K562 (cell line): ENCODE results near the gene SDF4. TPM values are rescaled to one million over a fixed set of nuclear protein-coding genes. Genes with fewer than 3 reads are reported as not detected.

ENCODE experiments used
- ARID3A ChIP-seq: IDR thresholded peaks from 2 replicates; pipeline ENCODE4 v1.6.1; 2012; ENCODE audit warnings: low read depth, low read length, improper control_type of control experiment, borderline replicate concordance
- COPS2 ChIP-seq: fragments of 450-650 bp; conservative IDR thresholded peaks from 2 replicates; pipeline ENCODE4 v1.6.1; 2016; ENCODE audit warnings: mild to moderate bottlenecking, moderate library complexity
- E2F6 ChIP-seq, 2 experiments: IDR thresholded peaks; 2 replicates each; pipeline ENCODE4 v1.6.1; 2011; ENCODE audit warnings: borderline replicate concordance in 1 of 2, control low read depth in 1 of 2, low read depth in 1 of 2, low read length in 1 of 2, mild to moderate bottlenecking in 1 of 2, mixed read lengths in 1 of 2, moderate library complexity in 1 of 2; ENCODE audit not compliant: insufficient read depth in 1 of 2, insufficient read length in 1 of 2, poor library complexity in 1 of 2, severe bottlenecking in 1 of 2; ENCODE audit errors: extremely low read depth in 1 of 2
- HIVEP1 ChIP-seq: fragments of 250-450 bp; sonication (Bioruptor Pico); IDR thresholded peaks from 2 replicates; pipeline ENCODE4 v1.4.0; 2020; ENCODE audit warnings: mild to moderate bottlenecking
- JUN ChIP-seq, 2 experiments: sonication (generic) in 1 of 2; formaldehyde crosslinking in 1 of 2; IDR thresholded peaks; 2 replicates each; pipeline versions ENCODE4 v1.6.1 to v1.8.0; 2012 to 2022; ENCODE audit warnings: borderline replicate concordance in 2 of 2, mild to moderate bottlenecking in 2 of 2, improper control_type of control experiment in 1 of 2, low read depth in 1 of 2, low read length in 1 of 2, missing genetic modification reagents in 1 of 2
- KDM5B ChIP-seq: fragments of 200-600 bp; sonication (generic); IDR thresholded peaks from 2 replicates; pipeline ENCODE4 v1.6.1; 2012; ENCODE audit warnings: low read depth, mild to moderate bottlenecking, moderate library complexity, low read length, control low read depth, inconsistent platforms; ENCODE audit not compliant: insufficient replicate concordance
- NR2C1 ChIP-seq, 2 experiments: fragments of 450-650 bp; IDR thresholded peaks; 2 replicates each; pipeline ENCODE4 v1.6.1; 2017; ENCODE audit warnings: mild to moderate bottlenecking in 2 of 2, antibody characterized with exemption in 1 of 2, inconsistent platforms in 1 of 2, missing compliant biosample characterization in 1 of 2, missing genetic modification characterization in 1 of 2
- NUFIP1 ChIP-seq: fragments of 450-650 bp; IDR thresholded peaks from 2 replicates; pipeline ENCODE4 v1.6.1; 2018; ENCODE audit not compliant: partially characterized antibody
- PTRF ChIP-seq: fragments of 450-650 bp; IDR thresholded peaks from 2 replicates; pipeline ENCODE4 v1.6.1; 2016; ENCODE audit warnings: mild to moderate bottlenecking, missing genetic modification characterization, missing compliant biosample characterization
- PTTG1 ChIP-seq: fragments of 450-650 bp; IDR thresholded peaks from 2 replicates; pipeline ENCODE4 v1.6.1; 2016; ENCODE audit warnings: low read depth, mild to moderate bottlenecking, missing genetic modification characterization, missing compliant biosample characterization
- SMC3 ChIP-seq: conservative IDR thresholded peaks from 2 replicates; pipeline ENCODE4 v1.6.1; 2011; ENCODE audit warnings: low read depth, low read length, improper control_type of control experiment; ENCODE audit not compliant: insufficient read depth
- TARDBP ChIP-seq: fragments of 450-650 bp; IDR thresholded peaks from 2 replicates; pipeline ENCODE4 v1.6.1; 2016
- polyA plus RNA-seq, 8 experiments: library from polyadenylated mRNA; depleted of rRNA in 4 of 8; stranded (reverse) in 5 of 8; unstranded in 3 of 8; fragments of >200 nt; fragmentation: Nextera tagmentation in 2 of 8; fragmentation: Illumina TruSeq in 1 of 8; extraction: Ambion mirVana in 2 of 8; extraction: Trizol in 1 of 8; gene quantifications; 2 replicates each; pipeline versions ENCODE4 v1.2.1 to v1.2.3, GENCODE V29; 2011 to 2014; ENCODE audit warnings: inconsistent platforms in 1 of 8, missing spikeins in 1 of 8
- total RNA-seq, 7 experiments: library from RNA; depleted of rRNA in 6 of 7; stranded (reverse); fragments of >200 nt in 6 of 7; fragmentation: Illumina TruSeq in 2 of 7; extraction: Trizol in 2 of 7; gene quantifications; 2 replicates each; pipeline versions ENCODE4 v1.2.1 to v1.2.3, GENCODE V29; 2011 to 2021; ENCODE audit warnings: low replicate concordance in 1 of 7
- TF ChIP-seq, protein P1 (sequence below): sonication (generic); formaldehyde crosslinking; IDR thresholded peaks from 2 replicates; pipeline ENCODE4 v1.9.0; 2022; ENCODE audit warnings: mild to moderate bottlenecking, missing genetic modification reagents
- TF ChIP-seq, protein P2 (sequence below): sonication (generic); formaldehyde crosslinking; IDR thresholded peaks from 2 replicates; pipeline ENCODE4 v1.8.0; 2023; ENCODE audit warnings: missing genetic modification reagents, mild to moderate bottlenecking, borderline replicate concordance

The SDF4 gene
- total and polyA plus RNA-seq, 9 of the 15 experiments (the other 6 are each of a cell fraction or from before 2014, with no cell fraction given) = 0.35 to 160 (median 65.2) TPM

GRCh38 chr1:1200876-1201810 is 30.7 kb downstream of the SDF4 start (continued):
- TF ChIP-seq, protein P1, sequence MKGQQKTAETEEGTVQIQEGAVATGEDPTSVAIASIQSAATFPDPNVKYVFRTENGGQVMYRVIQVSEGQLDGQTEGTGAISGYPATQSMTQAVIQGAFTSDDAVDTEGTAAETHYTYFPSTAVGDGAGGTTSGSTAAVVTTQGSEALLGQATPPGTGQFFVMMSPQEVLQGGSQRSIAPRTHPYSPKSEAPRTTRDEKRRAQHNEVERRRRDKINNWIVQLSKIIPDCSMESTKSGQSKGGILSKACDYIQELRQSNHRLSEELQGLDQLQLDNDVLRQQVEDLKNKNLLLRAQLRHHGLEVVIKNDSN (CRISPR knock-in tag) = no peak
- TF ChIP-seq E2F6 (IDR thresholded peaks at IDR 0.05; ENCODE audit: borderline replicate concordance in 1 of 2, extremely low read depth in 1 of 2, insufficient read depth in 1 of 2, insufficient read length in 1 of 2, low read depth in 1 of 2, low read length in 1 of 2, poor library complexity in 1 of 2, severe bottlenecking in 1 of 2) (peak; percentile 42 to 90), NR2C1 (IDR thresholded peaks at IDR 0.05) (no peak), NR2C1 (tag; IDR thresholded peaks at IDR 0.05) (no peak), TARDBP (peak; percentile 96), ARID3A (no peak), COPS2 (no peak), SMC3 (no peak), NUFIP1 (no peak), KDM5B (peak; percentile 45), JUN (IDR thresholded peaks at IDR 0.05; ENCODE audit: borderline replicate concordance, low read depth, low read length) (peak; percentile 83), JUN (CRISPR knock-in tag; IDR thresholded peaks at IDR 0.05; ENCODE audit: borderline replicate concordance) (no peak), PTTG1 (tag) (no peak), HIVEP1 (CRISPR knock-in tag) (no peak), PTRF (tag) (no peak)
- TF ChIP-seq, protein P2, sequence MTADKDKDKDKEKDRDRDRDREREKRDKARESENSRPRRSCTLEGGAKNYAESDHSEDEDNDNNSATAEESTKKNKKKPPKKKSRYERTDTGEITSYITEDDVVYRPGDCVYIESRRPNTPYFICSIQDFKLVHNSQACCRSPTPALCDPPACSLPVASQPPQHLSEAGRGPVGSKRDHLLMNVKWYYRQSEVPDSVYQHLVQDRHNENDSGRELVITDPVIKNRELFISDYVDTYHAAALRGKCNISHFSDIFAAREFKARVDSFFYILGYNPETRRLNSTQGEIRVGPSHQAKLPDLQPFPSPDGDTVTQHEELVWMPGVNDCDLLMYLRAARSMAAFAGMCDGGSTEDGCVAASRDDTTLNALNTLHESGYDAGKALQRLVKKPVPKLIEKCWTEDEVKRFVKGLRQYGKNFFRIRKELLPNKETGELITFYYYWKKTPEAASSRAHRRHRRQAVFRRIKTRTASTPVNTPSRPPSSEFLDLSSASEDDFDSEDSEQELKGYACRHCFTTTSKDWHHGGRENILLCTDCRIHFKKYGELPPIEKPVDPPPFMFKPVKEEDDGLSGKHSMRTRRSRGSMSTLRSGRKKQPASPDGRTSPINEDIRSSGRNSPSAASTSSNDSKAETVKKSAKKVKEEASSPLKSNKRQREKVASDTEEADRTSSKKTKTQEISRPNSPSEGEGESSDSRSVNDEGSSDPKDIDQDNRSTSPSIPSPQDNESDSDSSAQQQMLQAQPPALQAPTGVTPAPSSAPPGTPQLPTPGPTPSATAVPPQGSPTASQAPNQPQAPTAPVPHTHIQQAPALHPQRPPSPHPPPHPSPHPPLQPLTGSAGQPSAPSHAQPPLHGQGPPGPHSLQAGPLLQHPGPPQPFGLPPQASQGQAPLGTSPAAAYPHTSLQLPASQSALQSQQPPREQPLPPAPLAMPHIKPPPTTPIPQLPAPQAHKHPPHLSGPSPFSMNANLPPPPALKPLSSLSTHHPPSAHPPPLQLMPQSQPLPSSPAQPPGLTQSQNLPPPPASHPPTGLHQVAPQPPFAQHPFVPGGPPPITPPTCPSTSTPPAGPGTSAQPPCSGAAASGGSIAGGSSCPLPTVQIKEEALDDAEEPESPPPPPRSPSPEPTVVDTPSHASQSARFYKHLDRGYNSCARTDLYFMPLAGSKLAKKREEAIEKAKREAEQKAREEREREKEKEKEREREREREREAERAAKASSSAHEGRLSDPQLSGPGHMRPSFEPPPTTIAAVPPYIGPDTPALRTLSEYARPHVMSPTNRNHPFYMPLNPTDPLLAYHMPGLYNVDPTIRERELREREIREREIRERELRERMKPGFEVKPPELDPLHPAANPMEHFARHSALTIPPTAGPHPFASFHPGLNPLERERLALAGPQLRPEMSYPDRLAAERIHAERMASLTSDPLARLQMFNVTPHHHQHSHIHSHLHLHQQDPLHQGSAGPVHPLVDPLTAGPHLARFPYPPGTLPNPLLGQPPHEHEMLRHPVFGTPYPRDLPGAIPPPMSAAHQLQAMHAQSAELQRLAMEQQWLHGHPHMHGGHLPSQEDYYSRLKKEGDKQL (CRISPR knock-in tag) = no peak
